Measurements from ENCODE around the gene HLA-DQA2.

GRCh38 chr6:32692019-32692418 lies 49.2 kb upstream of the HLA-DQA2 start:
- TF ChIP-seq SP1 (IDR thresholded peaks at IDR 0.05) = no peak
- TF ChIP-seq MAX (IDR thresholded peaks at IDR 0.05) = no peak
- TF ChIP-seq CTCF (IDR thresholded peaks at IDR 0.05; ENCODE audit: low read depth, low read length, missing input control) = peak; percentile 24
- no peak for TF ChIP-seq ATF3 (IDR thresholded peaks at IDR 0.05)
- TF ChIP-seq TAF1 (conservative IDR thresholded peaks at IDR 0.05) = no peak
- TF ChIP-seq YY1 (IDR thresholded peaks at IDR 0.05) = no peak

Measured in liver (tissue), 3 donors.